ENCODE results near the gene ALK.

Gene ALK

DNA sequence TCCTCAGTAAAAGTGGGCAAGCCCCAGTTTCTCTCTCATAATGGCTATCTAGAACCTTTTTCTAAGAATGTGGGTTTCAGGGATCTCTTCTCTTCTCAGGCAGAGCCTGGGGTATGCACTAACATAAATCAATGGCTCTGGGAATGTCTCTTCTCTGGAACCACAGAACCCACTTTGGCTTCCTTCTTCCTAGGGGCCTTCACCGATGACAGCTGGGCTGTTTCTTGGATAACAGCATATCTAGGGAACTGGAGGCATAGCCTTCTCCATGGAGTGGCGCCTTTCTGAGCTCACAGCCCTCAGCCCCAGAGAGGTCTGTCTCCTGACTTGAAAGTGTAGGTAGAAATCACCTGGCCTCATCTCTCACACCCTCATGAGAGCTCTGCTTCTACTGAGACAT, 558.3 kb downstream of the ALK start:
- DNase-seq (ENCODE audit: low read depth): no peak

DNA sequence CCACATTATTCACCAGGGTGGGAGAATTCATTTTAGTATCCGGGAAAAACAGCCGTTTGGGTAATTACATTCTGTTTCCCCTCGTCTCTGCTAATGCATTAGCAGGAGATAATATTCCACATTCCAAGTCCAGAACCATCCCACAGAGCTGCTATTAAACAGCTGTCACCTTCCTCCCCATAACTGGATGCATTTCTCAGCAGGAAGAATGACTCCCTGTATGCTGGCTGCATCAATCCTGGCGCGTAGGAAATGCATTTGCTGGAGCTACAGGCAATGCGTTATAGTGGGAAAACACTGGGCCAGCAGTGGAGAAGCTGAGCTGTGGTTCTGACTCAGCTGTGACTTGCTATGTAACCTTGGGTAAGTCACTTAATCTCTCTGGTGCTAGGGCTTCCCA, 560.2 kb downstream of the ALK start:
- peak; percentile 39 for DNase-seq (ENCODE audit: low read depth)

DNA sequence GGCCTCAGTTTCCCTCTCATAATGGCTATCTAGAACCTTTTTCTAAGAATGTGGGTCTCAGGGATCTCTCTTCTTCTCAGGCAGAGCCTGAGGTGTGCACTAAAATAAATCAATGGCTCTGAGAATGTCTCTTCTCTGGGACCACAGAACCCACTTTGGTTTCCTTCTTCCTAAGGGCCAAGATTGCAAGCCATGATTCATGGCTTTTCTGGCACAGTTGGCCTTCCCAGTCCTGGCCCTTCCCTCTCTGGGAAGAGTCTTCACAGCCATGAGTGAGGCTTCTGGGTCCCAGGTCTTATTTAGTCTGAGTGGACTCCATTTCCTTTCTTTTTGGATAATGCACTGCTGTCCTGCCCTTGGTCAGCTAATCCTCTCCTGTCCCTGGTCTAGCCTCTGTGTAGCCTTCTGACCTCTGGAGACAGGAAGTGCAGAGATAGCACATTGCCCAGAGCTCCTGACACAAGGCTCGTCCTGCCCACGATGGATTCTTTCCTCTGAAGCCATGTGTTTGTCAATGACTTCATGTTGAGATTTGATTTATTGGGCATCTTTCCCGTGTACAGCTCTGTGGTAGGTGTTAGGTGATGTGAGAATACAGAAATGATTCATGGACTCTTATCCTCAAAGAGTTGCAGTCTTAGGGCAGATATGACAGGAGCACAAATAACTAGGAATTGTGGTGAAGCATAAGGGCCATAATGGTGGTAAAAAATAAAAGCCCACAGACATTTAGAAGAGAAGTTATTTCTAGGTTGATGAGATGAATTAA, 561.2 kb downstream of the ALK start:
- DNase-seq (ENCODE audit: low read depth): peak; percentile 21

DNA sequence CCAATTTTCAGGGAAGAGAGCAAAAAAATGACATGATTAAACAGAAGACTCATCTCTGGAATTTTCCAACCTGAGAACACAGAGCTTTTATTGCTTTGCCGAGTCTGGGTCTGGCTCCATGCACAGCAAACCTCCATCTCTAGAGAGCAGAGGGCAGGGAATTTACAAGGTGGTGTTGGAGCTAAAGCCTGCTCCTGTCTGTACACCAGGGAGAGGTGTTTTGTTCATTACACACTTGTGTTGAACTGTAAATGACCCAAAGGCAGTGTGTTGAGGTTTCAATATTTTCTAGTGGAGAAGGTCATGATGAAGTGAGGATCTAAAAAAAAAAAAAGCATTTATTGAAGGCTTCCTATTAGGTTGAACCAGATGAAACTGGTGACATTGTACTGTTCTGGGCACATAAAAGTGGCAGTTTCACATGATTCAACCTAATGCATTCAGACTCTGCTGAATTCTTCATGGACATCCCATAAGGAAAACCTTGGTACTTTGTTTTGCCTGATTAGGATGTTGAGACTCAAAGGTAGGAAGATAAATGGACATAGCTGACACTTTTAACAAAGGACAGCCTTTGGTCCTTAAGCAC, 567.9 kb downstream of the ALK start:
- DNase-seq (ENCODE audit: low read depth): no peak

DNA sequence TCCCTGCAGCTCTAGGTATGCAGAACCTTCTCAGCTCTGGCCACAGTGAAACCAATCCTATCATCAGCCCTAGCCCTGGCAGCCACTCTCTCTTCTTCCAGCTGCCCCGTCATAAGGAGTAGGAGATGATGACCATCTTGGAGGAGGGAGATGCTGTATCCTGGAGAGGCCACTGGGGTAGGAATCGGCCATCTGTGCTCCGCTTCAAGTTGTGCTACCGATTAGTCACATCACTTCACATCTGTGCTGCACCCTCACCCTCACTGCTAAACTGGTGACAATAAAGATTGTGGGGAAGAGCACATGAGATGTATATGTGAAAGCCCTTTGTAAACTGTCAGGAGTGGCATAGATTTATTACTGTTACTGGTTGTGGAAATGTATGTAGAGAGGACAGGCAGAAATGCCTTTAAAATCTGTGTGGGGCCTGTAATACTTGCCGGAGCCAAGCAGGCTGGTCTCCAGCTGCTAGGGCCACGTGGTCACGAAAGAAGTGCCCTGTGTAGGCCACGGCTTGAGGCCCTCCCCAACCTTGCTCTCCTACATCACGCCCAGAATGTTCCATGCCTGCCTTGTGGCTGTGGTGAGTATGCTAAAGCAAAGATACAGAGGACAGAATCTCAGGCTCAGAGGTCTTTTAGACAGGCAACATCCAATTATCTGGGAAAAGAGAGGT, 569.3 kb downstream of the ALK start:
- no peak for DNase-seq (ENCODE audit: low read depth)

DNA sequence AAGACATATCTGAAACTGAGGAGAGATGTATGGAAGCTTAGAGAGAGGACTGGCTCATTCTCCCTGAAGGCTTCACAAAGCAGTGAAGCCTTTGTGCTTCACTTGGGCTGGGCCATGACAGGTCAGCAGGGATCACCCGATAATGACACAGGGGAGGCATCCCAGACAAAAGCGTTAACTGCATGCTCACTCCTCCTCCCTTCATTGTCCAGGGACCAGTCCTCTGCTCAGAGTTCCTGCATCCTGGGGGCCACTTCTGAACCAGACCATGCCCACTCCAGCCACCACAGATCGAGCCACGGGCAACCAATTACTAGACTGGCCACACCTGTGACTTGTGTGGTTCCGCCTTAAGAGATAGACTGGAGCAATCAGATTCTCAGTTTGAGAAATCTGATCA, 570.1 kb downstream of the ALK start:
- no peak for DNase-seq (ENCODE audit: low read depth)

DNA sequence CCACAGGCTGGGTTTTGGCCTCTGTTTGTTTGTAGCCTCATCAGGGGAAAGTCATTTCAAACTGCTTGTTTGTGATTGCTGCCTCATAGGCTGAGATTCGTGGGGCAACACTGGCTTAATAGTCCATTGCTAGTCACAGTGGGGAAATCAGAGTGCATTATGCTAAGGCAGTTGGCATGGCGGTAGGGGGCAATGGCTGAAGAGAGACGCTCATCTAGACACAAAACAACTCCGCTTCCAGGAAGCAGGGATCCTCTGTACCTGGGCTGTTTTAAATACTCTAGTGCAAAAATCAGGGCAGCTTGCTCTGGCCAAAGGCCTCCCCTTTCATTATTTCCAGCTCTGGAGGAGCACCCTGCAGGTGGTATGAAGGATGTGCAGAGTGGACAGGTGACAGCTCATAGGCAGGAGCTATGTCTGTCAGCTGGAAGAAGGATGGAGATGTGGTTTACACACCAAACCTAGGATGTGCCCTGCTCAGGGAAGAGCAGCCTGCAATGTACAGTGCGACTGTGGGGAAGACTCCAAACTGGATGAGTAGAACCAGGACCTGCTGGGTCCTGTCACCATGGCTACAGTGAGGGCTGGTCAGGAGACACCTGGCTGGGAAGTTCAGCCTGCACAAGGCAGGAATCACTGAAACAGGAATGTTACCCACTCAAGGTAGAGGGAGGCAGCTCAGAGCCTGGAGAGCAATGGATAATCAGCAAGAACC, 571.9 kb downstream of the ALK start:
- no peak for DNase-seq (ENCODE audit: low read depth)

DNA sequence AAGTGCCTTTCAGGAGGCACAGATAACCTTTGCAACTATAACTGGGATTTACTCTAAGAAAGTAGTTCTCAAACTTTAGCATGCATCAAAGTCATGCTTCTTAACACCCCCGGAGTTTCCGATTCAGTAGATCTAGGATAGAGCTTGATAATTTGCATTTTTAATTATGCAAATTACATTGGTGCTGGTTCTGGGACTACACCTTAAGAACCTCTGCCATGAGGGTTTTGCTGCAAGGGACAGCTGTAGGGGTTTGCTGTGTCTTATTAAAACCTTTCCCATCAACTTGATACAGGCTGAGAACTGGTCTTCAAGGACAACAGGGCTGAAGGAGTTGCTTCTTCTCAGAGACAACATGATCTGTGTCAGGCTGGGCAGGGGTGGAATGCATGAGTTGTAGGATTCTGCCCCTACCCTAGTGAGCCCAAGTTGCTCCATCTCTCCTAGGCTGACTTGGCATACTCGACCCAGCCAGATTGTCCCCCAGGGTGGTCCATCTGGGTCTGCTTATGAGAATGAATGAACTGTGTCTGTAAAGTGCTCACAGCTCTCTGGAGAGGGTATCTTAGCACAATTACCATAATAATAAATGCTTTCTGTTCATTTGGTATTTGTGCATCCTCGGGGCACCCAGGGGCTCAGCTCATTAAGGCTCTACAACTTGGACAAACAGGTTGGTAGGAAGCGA, 573.5 kb downstream of the ALK start:
- no peak for DNase-seq (ENCODE audit: low read depth)

DNA sequence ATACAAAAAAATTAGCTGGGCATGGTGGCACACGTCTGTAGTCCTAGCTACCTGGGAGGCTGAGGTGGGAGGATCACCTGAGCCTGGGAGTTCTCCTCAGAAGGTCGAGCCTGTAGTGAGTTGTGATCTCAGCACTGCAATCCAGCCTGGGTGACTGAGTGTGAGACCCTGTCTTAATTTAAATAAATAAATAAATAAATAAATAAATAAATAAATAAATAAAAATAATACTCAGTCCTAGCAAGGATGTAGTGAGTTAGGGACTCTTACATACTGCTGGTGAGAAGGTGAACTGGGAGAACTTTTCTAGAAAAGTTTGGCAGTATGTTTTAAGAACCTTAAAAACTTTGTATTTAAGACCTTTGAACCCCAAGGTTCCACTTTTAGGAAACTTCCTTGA, 576.1 kb downstream of the ALK start:
- DNase-seq (ENCODE audit: low read depth): no peak

DNA sequence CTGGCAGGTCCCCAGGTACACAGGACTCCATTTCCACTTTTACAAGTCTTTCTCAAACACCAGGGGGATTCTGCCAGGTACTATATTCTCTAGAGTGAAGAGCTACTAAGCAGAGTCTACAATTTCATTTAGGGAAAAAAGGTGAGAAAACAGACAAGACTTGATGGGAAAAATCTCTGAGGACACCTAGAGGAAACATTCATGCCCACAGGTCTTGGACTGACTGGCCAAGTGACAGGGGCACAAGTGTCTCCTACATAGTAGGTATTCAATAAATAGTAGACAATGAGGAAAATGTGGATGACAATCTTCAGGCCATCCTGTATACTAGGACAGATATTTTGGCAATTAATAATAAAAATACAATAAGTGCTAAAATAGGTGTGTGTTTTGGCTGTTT, 577.6 kb downstream of the ALK start:
- DNase-seq (ENCODE audit: low read depth): no peak

DNA sequence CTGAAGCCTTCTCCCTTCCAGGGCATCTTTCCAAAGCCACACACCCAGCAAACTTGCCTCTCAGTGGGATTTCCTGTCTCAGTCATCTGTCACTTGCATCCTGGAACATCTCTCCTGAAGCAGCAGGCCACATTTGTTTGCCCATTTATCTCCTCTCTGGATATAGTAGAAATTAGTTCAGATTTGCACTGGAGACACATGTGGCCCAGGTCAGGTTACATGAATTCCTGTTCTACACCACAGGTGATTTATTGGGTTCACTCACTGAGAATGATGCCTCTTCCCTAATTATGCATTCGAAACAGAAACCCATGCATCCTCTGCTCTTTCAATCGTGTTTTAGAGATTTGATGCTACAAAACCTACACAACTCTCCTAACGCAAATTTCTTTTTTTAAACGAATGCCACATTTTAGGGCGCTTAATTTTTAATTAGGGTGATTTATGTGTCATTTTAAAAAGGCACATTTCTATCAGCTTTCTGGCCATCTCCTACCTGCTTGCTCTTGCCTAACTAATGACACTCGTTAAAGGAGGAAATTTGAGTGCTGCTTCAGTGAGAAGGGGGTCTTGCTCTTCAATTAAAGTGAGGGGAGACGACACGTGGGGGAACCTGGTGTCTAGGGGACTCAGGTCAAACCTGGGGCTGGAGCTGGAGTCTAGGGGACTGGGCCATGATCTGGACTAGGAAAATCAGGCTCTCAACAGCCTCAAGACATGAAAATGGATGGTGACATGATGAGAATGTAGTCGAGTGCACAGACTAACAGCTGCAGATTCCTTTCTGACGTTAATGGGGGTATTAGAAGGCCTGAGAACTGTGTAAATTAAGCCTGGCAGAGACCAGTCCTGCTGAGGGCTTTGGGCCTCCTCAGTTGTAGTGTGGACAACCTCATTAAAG, 584.8 kb downstream of the ALK start:
- no peak for DNase-seq (ENCODE audit: low read depth)

DNA sequence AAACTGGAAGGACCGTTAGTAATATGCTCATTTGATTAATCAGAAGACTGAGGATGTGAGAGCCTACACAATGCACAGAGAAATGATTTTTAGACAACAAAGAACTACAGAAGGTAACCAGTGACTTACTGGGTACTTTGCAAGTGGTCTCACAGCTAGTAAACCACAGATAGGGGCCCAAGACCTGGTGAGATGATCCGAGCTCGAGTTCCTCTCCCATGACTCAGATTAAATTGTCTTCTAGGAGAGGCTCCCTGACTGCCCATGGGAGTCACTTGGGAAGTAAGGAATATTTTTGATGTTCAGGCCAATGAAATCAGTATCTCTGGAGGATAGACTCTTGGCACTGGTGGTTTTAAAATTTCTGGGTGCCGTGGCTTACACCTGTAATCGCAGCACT, 586.0 kb downstream of the ALK start:
- DNase-seq (ENCODE audit: low read depth): no peak

DNA sequence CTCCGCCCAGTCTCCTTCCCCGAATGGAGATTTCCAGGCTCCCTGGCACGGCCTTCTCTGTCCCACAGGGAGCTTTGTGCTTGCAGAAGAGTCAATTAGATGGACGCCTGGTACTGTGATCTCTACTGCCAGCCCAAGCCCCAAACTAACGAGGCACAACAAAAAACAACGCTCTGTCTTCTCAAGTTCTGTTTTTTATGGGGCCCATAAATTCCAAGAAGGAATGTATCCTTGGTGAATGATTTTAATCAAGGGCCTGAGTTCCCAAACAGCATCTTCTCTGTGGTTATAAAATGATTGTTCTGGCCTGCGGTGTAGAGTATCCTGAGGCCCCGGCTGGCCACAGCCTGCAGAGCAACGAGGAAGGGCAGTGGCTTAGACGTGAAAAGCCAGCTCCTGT, 586.7 kb downstream of the ALK start:
- DNase-seq (ENCODE audit: low read depth): no peak

DNA sequence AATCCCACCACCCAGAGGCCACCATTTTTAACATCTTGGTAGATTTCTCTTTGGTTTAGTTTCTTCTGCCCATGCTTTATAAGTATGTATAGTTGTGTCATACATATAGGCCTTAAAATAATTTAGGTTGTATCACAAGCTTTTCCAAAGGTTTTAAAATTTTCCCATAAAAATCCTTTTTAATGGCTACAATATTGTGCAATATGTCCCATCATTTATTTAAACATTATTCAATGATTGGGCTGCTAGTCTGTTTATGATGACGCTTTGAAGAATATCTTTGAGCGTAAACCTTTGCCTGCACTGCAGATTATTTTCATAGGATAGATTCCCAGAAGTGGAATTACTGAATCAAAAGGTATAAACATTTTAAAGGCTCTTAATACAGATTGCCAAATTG, 588.8 kb downstream of the ALK start:
- no peak for DNase-seq (ENCODE audit: low read depth)

DNA sequence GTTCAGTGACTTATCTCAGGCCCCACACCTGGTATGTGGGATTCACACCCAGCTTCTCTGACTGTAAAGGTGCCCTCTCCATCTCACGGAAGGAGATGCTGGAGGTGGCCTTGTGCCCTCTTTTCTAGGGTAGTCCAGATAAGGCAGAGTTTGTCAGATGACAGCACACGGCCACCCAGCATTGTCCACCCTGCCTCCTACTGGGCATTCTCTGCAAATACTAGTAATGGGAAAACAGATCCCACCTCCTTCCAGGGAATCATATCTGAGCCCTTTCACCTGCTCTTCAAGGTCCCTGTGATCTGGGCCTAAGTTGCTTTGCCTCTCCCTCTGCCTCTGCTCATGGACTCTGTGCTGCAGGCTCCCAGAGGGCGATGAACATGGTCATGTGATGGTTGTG, 591.5 kb downstream of the ALK start:
- DNase-seq (ENCODE audit: low read depth): no peak

DNA sequence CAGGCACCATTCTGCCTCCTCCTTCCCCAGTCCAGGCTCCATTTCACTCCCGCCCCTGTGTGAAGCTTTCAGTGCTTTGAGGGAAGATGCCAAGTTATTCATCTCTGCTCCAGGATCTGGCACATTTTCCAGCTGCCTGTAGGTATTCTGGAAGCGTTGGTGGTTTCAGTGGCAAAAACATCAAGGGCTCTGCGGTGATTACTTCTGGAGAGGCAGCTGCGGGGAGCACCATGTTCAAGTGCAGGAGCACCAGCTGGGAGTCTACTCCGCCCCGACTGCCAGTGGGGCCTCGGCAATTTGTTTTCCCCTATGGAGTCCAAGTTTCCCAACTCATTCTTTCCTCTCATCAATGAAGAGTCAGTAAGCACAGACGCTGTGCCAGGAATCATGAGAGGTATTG, 594.5 kb downstream of the ALK start:
- no peak for DNase-seq (ENCODE audit: low read depth)

DNA sequence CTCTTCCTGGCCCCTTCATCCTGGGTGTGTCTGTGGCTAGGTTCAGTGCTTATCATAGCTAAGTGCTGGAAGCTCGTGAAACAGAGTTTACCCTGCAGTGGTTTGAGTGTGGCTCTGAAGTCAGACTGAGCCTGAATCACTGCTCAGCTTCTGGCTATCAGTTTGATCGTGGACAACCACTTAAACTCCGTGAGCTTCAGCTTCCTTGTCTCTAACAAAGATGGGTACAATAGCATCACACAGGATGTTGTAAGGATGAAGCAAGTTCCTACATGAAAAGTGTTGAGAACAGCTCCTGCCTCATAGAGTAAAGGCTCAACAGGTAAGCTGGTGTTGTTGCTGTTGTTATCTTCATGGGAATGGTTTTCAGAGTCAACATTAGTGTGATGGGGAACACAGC, 595.8 kb downstream of the ALK start:
- DNase-seq (ENCODE audit: low read depth): no peak

DNA sequence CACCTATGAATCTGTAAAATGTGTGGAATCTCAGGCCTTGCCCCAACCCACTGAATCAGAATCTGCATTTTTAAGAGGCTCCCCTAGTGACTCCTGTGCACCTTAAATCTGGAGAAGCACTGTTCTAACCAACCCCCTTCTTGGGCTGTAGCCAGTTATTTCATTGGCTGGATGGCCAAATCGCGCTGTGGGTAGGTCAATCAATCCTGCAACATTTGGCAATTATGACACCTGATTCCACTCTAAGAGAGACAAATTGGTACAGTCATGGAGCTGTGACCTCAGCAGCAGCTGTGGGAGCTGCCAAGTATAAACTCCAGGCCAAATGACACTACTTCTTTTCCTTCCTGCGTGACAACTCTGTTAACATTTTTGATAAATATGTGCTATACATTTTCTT, 597.4 kb downstream of the ALK start:
- peak; percentile 8 for DNase-seq (ENCODE audit: low read depth)

DNA sequence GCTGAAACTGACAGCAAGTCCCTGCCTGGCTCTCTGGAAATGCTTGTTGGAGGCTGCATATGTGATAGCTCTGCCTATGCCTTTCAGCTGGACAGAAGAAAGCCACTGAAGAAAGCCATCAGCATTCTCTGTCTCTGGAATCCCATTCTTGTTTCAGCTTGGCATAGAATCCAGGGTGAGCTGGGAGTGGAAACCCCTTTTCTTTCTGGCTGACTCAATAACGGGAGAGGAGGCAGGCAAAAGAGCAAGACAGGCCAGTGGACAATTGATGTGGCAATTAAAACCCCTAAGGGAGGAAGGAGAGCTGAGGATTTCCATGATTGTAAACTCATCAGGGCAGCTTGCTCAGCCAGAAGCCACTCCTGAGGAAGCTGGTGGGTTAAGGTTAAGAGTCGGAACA, 598.1 kb downstream of the ALK start:
- no peak for DNase-seq (ENCODE audit: low read depth)

DNA sequence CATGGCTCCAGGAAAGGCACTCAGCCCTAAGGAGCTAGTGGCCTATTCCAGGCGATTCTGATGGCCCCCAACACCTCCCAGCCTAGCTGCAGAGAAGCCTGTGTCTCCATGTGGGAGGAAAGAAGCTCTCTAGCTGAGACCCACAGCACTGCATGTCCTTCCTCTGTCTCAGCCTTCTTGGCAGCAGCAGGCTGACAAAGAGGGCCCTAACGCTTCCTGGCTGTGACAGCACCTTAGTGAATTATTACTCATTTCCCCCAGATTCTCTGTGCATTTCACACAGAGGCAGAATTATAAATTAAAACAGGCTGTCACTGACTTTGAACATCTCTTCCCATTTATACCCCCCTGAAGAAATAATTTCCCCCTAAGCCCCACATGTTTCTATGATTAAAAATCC, 599.4 kb downstream of the ALK start:
- no peak for DNase-seq (ENCODE audit: low read depth)

DNA sequence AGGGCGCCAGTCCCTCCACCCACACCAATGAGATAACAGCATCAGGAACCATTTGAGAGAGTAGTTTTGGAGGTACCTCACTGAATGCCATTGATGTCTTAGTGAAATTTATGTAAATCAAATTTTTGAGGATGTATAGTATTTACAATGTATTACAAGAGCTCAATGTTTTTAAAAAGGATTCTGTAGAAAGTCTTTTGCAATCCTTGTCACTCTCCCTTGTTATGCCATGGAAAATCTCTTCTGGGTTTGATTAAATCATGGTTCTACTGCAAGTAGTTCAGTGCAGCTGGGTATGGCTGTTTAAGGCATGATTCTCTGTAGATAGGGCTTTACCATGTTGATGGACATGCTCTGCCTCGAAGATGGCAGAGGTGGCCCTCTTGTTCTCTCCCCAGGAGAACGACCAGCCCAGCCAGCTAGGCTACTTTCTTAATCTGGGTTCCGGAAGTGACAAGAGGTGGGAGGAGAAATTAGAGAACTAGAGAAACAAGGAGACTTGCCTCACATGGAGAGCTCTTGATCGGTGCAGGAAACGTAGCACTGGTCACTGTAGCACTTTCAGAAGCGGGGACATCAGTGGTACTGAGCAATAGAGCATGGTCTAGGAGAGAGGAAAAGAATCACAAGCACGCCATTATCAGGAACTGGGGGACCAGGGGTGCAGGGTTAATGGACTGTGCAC, 603.4 kb downstream of the ALK start:
- DNase-seq (ENCODE audit: low read depth): no peak

All from amniotic epithelial cell (primary cell).